Thyroid gland (tissue), 4 donors: ENCODE results near the gene SMARCC1.

Experiments used
- POLR2A ChIP-seq, 2 donors: fragments of 450-650 bp; IDR thresholded peaks; one replicate each; pipeline ENCODE4 v1.6.1; 2017; ENCODE audit warnings: antibody characterized with exemption in 2 of 2, mild to moderate bottlenecking in 2 of 2, moderate library complexity in 1 of 2
- TF ChIP-seq, protein P1 (sequence below), 6 experiments: fragments of 200-600 bp in 3 of 6; fragments of 450-650 bp in 3 of 6; sonication (generic) in 3 of 6; IDR thresholded peaks; one replicate each; pipeline ENCODE4 v1.5.1; 2016 to 2019; ENCODE audit warnings: antibody characterized with exemption in 6 of 6, mild to moderate bottlenecking in 2 of 6, inconsistent platforms in 1 of 6, moderate library complexity in 1 of 6

DNA sequence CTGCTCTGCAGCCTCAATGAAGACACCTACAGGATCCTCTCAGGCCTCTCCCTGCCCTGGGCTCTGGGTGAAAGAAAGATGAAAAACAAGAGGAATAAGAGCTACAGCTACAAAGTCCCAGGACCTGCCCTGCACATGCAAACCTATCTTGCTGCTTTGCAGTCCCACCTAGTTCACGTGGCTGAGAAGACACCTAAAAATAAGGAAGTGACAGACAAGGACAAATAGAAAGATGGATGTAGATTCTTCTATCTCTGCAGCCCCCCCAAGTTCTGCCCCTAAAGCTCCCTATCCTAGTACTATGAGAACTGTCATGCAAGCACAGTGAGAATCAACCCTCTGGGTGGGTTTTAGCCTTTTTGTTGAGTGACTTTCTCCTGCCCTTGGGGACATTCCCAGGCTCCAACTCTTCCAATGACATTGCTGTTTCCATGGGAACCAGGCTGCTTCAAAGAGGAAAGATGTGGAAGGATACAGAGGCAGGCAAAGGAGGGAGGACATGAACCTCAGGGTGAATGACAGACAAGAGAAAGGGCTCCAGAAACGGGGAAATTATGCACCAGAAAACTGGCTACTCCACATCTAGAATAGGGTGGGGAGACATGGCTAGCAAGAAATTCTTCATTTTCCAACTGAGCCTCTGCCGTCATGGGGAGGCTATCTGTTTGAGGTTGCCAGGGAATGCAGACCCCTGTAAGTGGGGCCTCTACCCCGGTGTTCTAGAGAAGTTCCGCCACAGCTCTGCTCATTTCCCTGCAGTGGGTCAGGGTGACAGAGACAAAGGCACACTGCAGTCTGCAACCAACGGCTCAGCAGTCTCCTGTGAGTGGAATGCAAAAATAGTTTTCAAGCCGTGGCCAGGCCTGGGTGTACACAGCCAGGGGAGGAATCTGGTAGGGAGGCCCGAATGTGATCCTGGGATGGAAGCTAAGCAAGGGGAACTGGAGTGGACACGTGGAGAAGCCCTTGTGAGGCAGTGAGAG, 208.2 kb downstream of the SMARCC1 start:
- TF ChIP-seq POLR2A (IDR thresholded peaks at IDR 0.05), result no peak
- TF ChIP-seq, protein P1, sequence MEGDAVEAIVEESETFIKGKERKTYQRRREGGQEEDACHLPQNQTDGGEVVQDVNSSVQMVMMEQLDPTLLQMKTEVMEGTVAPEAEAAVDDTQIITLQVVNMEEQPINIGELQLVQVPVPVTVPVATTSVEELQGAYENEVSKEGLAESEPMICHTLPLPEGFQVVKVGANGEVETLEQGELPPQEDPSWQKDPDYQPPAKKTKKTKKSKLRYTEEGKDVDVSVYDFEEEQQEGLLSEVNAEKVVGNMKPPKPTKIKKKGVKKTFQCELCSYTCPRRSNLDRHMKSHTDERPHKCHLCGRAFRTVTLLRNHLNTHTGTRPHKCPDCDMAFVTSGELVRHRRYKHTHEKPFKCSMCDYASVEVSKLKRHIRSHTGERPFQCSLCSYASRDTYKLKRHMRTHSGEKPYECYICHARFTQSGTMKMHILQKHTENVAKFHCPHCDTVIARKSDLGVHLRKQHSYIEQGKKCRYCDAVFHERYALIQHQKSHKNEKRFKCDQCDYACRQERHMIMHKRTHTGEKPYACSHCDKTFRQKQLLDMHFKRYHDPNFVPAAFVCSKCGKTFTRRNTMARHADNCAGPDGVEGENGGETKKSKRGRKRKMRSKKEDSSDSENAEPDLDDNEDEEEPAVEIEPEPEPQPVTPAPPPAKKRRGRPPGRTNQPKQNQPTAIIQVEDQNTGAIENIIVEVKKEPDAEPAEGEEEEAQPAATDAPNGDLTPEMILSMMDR (IDR thresholded peaks at IDR 0.05), result no peak
